ENCODE results near the gene TMEM135. TPM values are rescaled to one million over a fixed set of nuclear protein-coding genes. Genes with fewer than 3 reads are reported as not detected.

Gene TMEM135
- total RNA-seq, 1 experiment from 2014 or later = 65.5 TPM

DNA sequence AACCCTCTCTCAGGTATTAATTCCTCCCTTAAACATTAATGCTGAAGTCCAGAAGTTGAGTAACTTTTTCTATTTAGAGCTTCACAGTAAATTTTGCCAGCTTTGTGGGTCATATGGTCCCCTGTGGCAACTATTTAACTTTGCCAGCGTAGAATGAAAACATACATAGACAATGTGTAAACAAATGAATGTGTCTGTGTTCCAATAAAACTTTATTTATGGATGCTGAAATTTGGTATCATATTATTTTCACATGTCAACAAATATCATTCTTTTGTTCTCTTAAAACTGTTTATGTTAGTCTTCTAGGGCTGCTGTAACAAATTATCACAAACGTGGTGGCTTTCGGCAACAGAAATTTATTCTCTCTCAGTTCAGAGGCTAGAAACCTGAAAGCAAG, 85.1 kb downstream of the TMEM135 start:
- TF ChIP-seq, protein P1, sequence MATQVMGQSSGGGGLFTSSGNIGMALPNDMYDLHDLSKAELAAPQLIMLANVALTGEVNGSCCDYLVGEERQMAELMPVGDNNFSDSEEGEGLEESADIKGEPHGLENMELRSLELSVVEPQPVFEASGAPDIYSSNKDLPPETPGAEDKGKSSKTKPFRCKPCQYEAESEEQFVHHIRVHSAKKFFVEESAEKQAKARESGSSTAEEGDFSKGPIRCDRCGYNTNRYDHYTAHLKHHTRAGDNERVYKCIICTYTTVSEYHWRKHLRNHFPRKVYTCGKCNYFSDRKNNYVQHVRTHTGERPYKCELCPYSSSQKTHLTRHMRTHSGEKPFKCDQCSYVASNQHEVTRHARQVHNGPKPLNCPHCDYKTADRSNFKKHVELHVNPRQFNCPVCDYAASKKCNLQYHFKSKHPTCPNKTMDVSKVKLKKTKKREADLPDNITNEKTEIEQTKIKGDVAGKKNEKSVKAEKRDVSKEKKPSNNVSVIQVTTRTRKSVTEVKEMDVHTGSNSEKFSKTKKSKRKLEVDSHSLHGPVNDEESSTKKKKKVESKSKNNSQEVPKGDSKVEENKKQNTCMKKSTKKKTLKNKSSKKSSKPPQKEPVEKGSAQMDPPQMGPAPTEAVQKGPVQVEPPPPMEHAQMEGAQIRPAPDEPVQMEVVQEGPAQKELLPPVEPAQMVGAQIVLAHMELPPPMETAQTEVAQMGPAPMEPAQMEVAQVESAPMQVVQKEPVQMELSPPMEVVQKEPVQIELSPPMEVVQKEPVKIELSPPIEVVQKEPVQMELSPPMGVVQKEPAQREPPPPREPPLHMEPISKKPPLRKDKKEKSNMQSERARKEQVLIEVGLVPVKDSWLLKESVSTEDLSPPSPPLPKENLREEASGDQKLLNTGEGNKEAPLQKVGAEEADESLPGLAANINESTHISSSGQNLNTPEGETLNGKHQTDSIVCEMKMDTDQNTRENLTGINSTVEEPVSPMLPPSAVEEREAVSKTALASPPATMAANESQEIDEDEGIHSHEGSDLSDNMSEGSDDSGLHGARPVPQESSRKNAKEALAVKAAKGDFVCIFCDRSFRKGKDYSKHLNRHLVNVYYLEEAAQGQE (IDR thresholded peaks at IDR 0.05; ENCODE audit: insufficient read depth in 1 of 2, low read depth in 2 of 2, low read length in 1 of 2) = no peak
- TF ChIP-seq POLR2AphosphoS5 (IDR thresholded peaks at IDR 0.05; ENCODE audit: low read depth, low read length) = no peak
- no peak for TF ChIP-seq TCF7L2 (IDR thresholded peaks at IDR 0.05; ENCODE audit: low read depth, low read length)
- TF ChIP-seq, protein P2, sequence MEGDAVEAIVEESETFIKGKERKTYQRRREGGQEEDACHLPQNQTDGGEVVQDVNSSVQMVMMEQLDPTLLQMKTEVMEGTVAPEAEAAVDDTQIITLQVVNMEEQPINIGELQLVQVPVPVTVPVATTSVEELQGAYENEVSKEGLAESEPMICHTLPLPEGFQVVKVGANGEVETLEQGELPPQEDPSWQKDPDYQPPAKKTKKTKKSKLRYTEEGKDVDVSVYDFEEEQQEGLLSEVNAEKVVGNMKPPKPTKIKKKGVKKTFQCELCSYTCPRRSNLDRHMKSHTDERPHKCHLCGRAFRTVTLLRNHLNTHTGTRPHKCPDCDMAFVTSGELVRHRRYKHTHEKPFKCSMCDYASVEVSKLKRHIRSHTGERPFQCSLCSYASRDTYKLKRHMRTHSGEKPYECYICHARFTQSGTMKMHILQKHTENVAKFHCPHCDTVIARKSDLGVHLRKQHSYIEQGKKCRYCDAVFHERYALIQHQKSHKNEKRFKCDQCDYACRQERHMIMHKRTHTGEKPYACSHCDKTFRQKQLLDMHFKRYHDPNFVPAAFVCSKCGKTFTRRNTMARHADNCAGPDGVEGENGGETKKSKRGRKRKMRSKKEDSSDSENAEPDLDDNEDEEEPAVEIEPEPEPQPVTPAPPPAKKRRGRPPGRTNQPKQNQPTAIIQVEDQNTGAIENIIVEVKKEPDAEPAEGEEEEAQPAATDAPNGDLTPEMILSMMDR (IDR thresholded peaks at IDR 0.05) = no peak
- no peak for TF ChIP-seq SIN3A (IDR thresholded peaks at IDR 0.05; ENCODE audit: borderline replicate concordance, insufficient read depth, low read depth, low read length)
- Histone ChIP-seq H3K4me1 (ENCODE audit: control insufficient read depth, insufficient read depth, low read length) (0 out of 2 replicates have a peak, but pooled peaks cover 9% of the 10 kb centered on the region), H3K27me3 (ENCODE audit: control insufficient read depth, insufficient read depth, low read length) (no peaks in the 10 kb centered on the region), H3K4me3 (ENCODE audit: low read depth in 2 of 2, low read length in 2 of 2) (no peak overlapping the region), H3K9me3 (ENCODE audit: control insufficient read depth, insufficient read depth, low read depth, low read length) (no peaks in the 10 kb centered on the region), H3K36me3 (ENCODE audit: control insufficient read depth, insufficient read depth, low read length) (no peaks in the 10 kb centered on the region), H3K27ac (ENCODE audit: low read length) (no peak overlapping the region)
- in situ Hi-C loops (cut with HindIII; ENCODE audit: low pct_unique_long_range_greater_than_20kb, low sequenced_read_pairs) (no loop called here), intact Hi-C loops (cut with micrococcal nuclease; ENCODE audit: unreplicated experiment) (no loop called here)
- no TSS peak for BruUV-seq (replicated peaks)
- ChIA-PET POLR2A (no interaction called here), CTCF (no interaction called here)
- no peak for DNase-seq (ENCODE audit: low read depth, low spot score)
- ATAC-seq = no peak

DNA sequence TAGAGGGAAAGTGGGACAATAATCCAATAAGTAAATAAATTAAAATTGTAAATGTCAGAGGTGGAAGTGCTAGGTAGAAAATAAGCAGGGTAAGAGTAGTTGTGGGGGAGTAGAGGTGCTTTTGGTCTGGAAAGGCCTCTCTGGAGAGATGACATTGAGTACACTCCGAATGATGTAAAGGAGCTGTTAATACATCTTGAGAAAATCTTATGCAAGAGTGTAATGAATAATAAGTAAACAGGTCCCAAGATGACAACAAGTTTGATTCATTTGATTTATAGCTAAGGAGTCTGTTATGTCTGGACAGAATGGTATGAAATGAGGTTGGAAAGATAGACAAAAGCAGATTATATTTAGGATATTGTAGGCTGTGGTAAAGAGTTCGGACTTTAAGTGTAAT, 87.5 kb downstream of the TMEM135 start:
- no peaks in the 10 kb centered on the region for H3K27me3 ChIP-seq (ENCODE audit: control insufficient read depth, insufficient read depth, low read length)
- ChIA-PET POLR2A (no interaction called here), CTCF (interaction anchor here (0.5 kb wide), 1 partner anchor 57 kb away, joined by 7 read pairs; no protein-coding TSS in a partner anchor)
- TF ChIP-seq POLR2AphosphoS5 (IDR thresholded peaks at IDR 0.05; ENCODE audit: low read depth, low read length) (no peak), TCF7L2 (IDR thresholded peaks at IDR 0.05; ENCODE audit: low read depth, low read length) (no peak), SIN3A (IDR thresholded peaks at IDR 0.05; ENCODE audit: borderline replicate concordance, insufficient read depth, low read depth, low read length) (no peak)
- TF ChIP-seq, protein P1 (IDR thresholded peaks at IDR 0.05; ENCODE audit: insufficient read depth in 1 of 2, low read depth in 2 of 2, low read length in 1 of 2) = no peak
- TF ChIP-seq, protein P2 (IDR thresholded peaks at IDR 0.05) = no peak
- in situ Hi-C loops (cut with HindIII; ENCODE audit: low pct_unique_long_range_greater_than_20kb, low sequenced_read_pairs) = no loop called here
- H3K27ac ChIP-seq (ENCODE audit: low read length) = no peak overlapping the region
- no peaks in the 10 kb centered on the region for H3K9me3 ChIP-seq (ENCODE audit: control insufficient read depth, insufficient read depth, low read depth, low read length)
- 0 out of 2 replicates have a peak, but pooled peaks cover 9% of the 10 kb centered on the region for H3K4me1 ChIP-seq (ENCODE audit: control insufficient read depth, insufficient read depth, low read length)
- H3K4me3 ChIP-seq (ENCODE audit: low read depth in 2 of 2, low read length in 2 of 2) = no peak overlapping the region
- no TSS peak for BruUV-seq (replicated peaks)
- intact Hi-C loops (cut with micrococcal nuclease; ENCODE audit: unreplicated experiment) = no loop called here
- no peaks in the 10 kb centered on the region for H3K36me3 ChIP-seq (ENCODE audit: control insufficient read depth, insufficient read depth, low read length)
- ATAC-seq (no peak), DNase-seq (ENCODE audit: low read depth, low spot score) (no peak)
